Fibroblast of mammary gland (primary cell): ENCODE measurements around the gene GABARAP.

ENCODE experiments used
- DNase-seq: peaks from one replicate; pipeline ENCODE4 v3.0.0-alpha.2; 2010; ENCODE audit warnings: low read depth
- H3K4me3 ChIP-seq: 2 replicates; pipeline ENCODE4 v1.5.1; 2011; ENCODE audit warnings: low read depth, mild to moderate bottlenecking, low read length, moderate library complexity; ENCODE audit not compliant: control insufficient read depth
- CTCF ChIP-seq: conservative IDR thresholded peaks from 2 replicates; pipeline ENCODE4 v1.5.1; 2011; ENCODE audit warnings: low read depth, low read length, inconsistent platforms; ENCODE audit not compliant: control insufficient read depth, insufficient read depth

GABARAP gene

GRCh38 chr17:7191069-7191468 is 51.2 kb downstream of the GABARAP start:
- no peak overlapping the region for H3K4me3 ChIP-seq
- no peak for TF ChIP-seq CTCF
- no peak for DNase-seq

DNA sequence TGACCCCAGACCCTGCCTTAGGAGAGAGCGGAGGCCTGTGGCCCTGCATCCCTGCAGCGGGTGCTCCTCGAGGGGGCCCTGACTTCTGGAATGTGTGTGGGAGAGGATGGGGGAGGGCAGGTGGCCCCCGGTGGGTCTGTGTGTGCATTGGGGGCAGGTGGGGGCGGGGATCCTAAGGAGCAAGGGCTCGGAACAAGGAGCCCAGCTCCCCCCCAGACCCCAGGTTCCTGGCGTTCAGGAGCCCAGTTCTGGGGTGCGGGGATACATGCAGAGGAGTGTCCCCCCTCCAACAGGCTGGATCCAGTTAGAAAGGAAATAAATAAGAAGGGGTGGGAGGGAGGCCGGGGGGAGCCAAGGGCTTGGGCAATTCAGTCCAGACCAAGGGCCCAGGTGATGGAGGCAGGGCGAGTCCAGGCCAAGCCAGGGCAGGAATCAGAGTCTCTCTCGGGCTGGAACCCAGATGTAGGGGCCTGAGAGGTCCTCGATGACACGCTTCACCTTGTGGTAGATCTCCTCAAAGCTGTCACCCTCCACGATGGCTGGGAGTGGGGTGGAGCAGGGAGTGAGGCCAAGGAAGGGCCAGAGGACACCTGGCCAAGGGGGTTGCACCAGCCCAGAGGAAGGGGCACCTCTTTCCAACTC is 51.9 kb downstream of the GABARAP start:
- no peak for DNase-seq
- H3K4me3 ChIP-seq: no peak overlapping the region
- TF ChIP-seq CTCF: no peak
